OCI-LY3 (cell line): ENCODE results near the gene KTN1.

Experiments
- CTCF ChIP-seq: fragments of 200-600, 300-600 bp; sonication (generic); IDR thresholded peaks from 2 replicates; pipeline ENCODE4 v1.5.1; 2014; ENCODE audit warnings: antibody characterized with exemption, low read length, low read depth
- EZH2phosphoT487 ChIP-seq: fragments of 200-600 bp; shearing (Covaris generic); IDR thresholded peaks from 2 replicates; pipeline ENCODE4 v1.6.1; 2018; ENCODE audit warnings: antibody characterized with exemption, mixed run types, low read depth

- TF ChIP-seq CTCF (no peak), EZH2phosphoT487 (no peak)
These were observed 111.7 kb downstream of the KTN1 start for GRCh38 chr14:55691659-55692058.
